Measurements from ENCODE around the gene RHBDL1.
A peak's percentile ranks its signal among the peaks of the same experiment; 100 is the strongest.

The RHBDL1 gene

GRCh38 chr16:695355-696089 lies 20.1 kb downstream of the RHBDL1 start:
- Histone ChIP-seq H3K27ac (ENCODE audit: extremely low read depth, low read depth, low read length) (no peak overlapping the region; the same call in 1 of the 2 replicates), H3K36me3 (ENCODE audit: control insufficient read depth in 2 of 2, insufficient read depth in 1 of 2, low read length in 2 of 2) (no peaks in the 10 kb centered on the region), H3K4me3 (ENCODE audit: low read depth, low read length) (peak overlapping the region; percentile 25), H3K4me1 (ENCODE audit: control insufficient read depth, insufficient read depth, low read length) (no peaks in the 10 kb centered on the region), H3K9me3 (ENCODE audit: control insufficient read depth, insufficient read depth, low read depth, low read length) (no peaks in the 10 kb centered on the region)
- POLR2A ChIA-PET, result interaction anchor here (0.9 to 1.9 kb wide), 13 partner anchors 9 to 111 kb away, joined by 3 to 8 read pairs (median 4); partner anchors contain the start of genes ANTKMT, JMJD8, RHBDL1 and STUB1
- CTCF ChIA-PET, result interaction anchor here (0.6 to 2.0 kb wide), 5 partner anchors 9 to 287 kb away, joined by 3 to 8 read pairs (median 4); no protein-coding TSS in a partner anchor
- TF ChIP-seq ZNF843 (tag by site-specific recombination; IDR thresholded peaks at IDR 0.05), result peak; percentile 37; the same call in 1 of the 2 replicates
- peak; percentile 55; the same call in 1 of the 2 replicates for TF ChIP-seq ZFHX2 (tag by site-specific recombination; conservative IDR thresholded peaks at IDR 0.05)
- peak; percentile 75 for TF ChIP-seq KLF17 (tag by site-specific recombination; IDR thresholded peaks at IDR 0.05)
- peak; percentile 35; the same call in 1 of the 2 replicates for TF ChIP-seq ZNF785 (tag by site-specific recombination; IDR thresholded peaks at IDR 0.05)
- TF ChIP-seq ZNF629 (tag by site-specific recombination; IDR thresholded peaks at IDR 0.05), result peak; percentile 48; the same call in 1 of the 2 replicates
- TF ChIP-seq ZNF132 (tag by site-specific recombination; IDR thresholded peaks at IDR 0.05; ENCODE audit: borderline replicate concordance), result no peak
- peak; percentile 99 for TF ChIP-seq KLF1 (tag by site-specific recombination; IDR thresholded peaks at IDR 0.05)
- no peak for TF ChIP-seq ZNF202 (tag by site-specific recombination; IDR thresholded peaks at IDR 0.05; ENCODE audit: borderline replicate concordance)
- TF ChIP-seq SP7 (tag by site-specific recombination; IDR thresholded peaks at IDR 0.05), result peak; percentile 58
- TF ChIP-seq, protein P1, sequence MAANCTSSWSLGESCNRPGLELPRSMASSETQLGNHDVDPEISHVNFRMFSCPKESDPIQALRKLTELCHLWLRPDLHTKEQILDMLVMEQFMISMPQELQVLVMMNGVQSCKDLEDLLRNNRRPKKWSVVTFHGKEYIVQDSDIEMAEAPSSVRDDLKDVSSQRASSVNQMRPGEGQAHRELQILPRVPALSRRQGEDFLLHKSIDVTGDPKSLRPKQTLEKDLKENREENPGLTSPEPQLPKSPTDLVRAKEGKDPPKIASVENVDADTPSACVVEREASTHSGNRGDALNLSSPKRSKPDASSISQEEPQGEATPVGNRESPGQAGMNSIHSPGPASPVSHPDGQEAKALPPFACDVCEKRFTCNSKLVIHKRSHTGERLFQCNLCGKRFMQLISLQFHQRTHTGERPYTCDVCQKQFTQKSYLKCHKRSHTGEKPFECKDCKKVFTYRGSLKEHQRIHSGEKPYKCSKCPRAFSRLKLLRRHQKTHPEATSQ (tag by site-specific recombination; IDR thresholded peaks at IDR 0.05), result 0 out of 2 replicates have a peak, but pooled peaks have one; percentile 40
- TF ChIP-seq, protein P2, sequence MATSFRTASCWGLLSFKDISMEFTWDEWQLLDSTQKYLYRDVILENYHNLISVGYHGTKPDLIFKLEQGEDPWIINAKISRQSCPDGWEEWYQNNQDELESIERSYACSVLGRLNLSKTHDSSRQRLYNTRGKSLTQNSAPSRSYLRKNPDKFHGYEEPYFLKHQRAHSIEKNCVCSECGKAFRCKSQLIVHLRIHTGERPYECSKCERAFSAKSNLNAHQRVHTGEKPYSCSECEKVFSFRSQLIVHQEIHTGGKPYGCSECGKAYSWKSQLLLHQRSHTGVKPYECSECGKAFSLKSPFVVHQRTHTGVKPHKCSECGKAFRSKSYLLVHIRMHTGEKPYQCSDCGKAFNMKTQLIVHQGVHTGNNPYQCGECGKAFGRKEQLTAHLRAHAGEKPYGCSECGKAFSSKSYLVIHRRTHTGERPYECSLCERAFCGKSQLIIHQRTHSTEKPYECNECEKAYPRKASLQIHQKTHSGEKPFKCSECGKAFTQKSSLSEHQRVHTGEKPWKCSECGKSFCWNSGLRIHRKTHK (tag by site-specific recombination; IDR thresholded peaks at IDR 0.05), result no peak
- peak; percentile 77; the same call in 1 of the 2 replicates for TF ChIP-seq YY2 (tag by site-specific recombination; IDR thresholded peaks at IDR 0.05)
- TF ChIP-seq ZNF292 (tag by site-specific recombination; IDR thresholded peaks at IDR 0.05; ENCODE audit: borderline replicate concordance, low read depth), result no peak
- TF ChIP-seq, protein P3, sequence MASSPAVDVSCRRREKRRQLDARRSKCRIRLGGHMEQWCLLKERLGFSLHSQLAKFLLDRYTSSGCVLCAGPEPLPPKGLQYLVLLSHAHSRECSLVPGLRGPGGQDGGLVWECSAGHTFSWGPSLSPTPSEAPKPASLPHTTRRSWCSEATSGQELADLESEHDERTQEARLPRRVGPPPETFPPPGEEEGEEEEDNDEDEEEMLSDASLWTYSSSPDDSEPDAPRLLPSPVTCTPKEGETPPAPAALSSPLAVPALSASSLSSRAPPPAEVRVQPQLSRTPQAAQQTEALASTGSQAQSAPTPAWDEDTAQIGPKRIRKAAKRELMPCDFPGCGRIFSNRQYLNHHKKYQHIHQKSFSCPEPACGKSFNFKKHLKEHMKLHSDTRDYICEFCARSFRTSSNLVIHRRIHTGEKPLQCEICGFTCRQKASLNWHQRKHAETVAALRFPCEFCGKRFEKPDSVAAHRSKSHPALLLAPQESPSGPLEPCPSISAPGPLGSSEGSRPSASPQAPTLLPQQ (tag by site-specific recombination; IDR thresholded peaks at IDR 0.05), result peak; percentile 37
- TF ChIP-seq, protein P4, sequence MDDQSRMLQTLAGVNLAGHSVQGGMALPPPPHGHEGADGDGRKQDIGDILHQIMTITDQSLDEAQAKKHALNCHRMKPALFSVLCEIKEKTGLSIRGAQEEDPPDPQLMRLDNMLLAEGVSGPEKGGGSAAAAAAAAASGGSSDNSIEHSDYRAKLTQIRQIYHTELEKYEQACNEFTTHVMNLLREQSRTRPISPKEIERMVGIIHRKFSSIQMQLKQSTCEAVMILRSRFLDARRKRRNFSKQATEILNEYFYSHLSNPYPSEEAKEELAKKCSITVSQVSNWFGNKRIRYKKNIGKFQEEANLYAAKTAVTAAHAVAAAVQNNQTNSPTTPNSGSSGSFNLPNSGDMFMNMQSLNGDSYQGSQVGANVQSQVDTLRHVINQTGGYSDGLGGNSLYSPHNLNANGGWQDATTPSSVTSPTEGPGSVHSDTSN (CRISPR knock-in tag; IDR thresholded peaks at IDR 0.05), result peak; percentile 77; the same call in 1 of the 2 replicates
- peak; percentile 87 for TF ChIP-seq ZNF449 (tag by site-specific recombination; IDR thresholded peaks at IDR 0.05)
- TF ChIP-seq ZBTB17 (tag by site-specific recombination; IDR thresholded peaks at IDR 0.05), result peak; percentile 82
- 0 out of 2 replicates have a peak, but pooled peaks have one; percentile 40 for TF ChIP-seq SP3 (tag by site-specific recombination; IDR thresholded peaks at IDR 0.05)
- TF ChIP-seq, protein P5, sequence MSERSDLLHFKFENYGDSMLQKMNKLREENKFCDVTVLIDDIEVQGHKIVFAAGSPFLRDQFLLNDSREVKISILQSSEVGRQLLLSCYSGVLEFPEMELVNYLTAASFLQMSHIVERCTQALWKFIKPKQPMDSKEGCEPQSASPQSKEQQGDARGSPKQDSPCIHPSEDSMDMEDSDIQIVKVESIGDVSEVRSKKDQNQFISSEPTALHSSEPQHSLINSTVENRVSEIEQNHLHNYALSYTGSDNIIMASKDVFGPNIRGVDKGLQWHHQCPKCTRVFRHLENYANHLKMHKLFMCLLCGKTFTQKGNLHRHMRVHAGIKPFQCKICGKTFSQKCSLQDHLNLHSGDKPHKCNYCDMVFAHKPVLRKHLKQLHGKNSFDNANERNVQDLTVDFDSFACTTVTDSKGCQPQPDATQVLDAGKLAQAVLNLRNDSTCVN (tag by site-specific recombination; optimal IDR thresholded peaks at IDR 0.05), result peak; percentile 92
- peak; percentile 18; the same call in 1 of the 2 replicates for TF ChIP-seq KLF9 (tag by site-specific recombination; IDR thresholded peaks at IDR 0.05; ENCODE audit: low read depth)
- no peak for TF ChIP-seq ZNF549 (tag by site-specific recombination; IDR thresholded peaks at IDR 0.05)
- no peak for TF ChIP-seq ZNF324 (tag by site-specific recombination; IDR thresholded peaks at IDR 0.05)
- TF ChIP-seq ZNF10 (tag by site-specific recombination; IDR thresholded peaks at IDR 0.05), result 0 out of 2 replicates have a peak, but pooled peaks have one; percentile 44
- peak; percentile 75 for TF ChIP-seq GLIS1 (tag by site-specific recombination; IDR thresholded peaks at IDR 0.05)
- TF ChIP-seq ZFP69B (tag by site-specific recombination; IDR thresholded peaks at IDR 0.05), result 0 out of 2 replicates have a peak, but pooled peaks have one; percentile 14
- peak; percentile 70; the same call in 1 of the 2 replicates for TF ChIP-seq ZNF391 (tag by site-specific recombination; IDR thresholded peaks at IDR 0.05; ENCODE audit: borderline replicate concordance, low read depth)
- peak; percentile 74 for TF ChIP-seq SCRT2 (tag by site-specific recombination; IDR thresholded peaks at IDR 0.05)
